Vagina (tissue), 2 donors: ENCODE data around the gene MAOB. TPM values are rescaled to one million over a fixed set of nuclear protein-coding genes. Genes with fewer than 3 reads are reported as not detected.

ENCODE experiments used
- DNase-seq, 2 donors: peaks; one replicate each; pipeline ENCODE4 v3.0.0-alpha.2; 2017; ENCODE audit errors: extremely low spot score in 2 of 2
- H3K27ac ChIP-seq: fragments of 200-600 bp; sonication (generic); one replicate; pipeline ENCODE4 v1.5.1; 2019
- H3K27me3 ChIP-seq: fragments of 200-600 bp; sonication (generic); one replicate; pipeline ENCODE4 v1.5.1; 2019
- H3K36me3 ChIP-seq, 2 donors: fragments of 200-600 bp; sonication (generic); one replicate each; pipeline ENCODE4 v1.5.1; 2017 to 2019
- H3K4me1 ChIP-seq: fragments of 200-600 bp; sonication (generic); one replicate; pipeline ENCODE4 v1.5.1; 2019
- H3K4me3 ChIP-seq, 2 donors: fragments of 200-600 bp; sonication (generic); 1 replicate in 1 of 2; 2 replicates in 1 of 2; pipeline ENCODE4 v1.5.1; 2016 to 2019
- H3K9me3 ChIP-seq: fragments of 200-600 bp; sonication (generic); one replicate; pipeline ENCODE4 v1.5.1; 2019
- POLR2A ChIP-seq, 2 donors: fragments of 450-650 bp; IDR thresholded peaks; one replicate each; pipeline ENCODE4 v1.6.1; 2017; ENCODE audit warnings: antibody characterized with exemption in 2 of 2, mild to moderate bottlenecking in 2 of 2, moderate library complexity in 2 of 2
- POLR2AphosphoS5 ChIP-seq, 2 donors: sonication (generic); formaldehyde crosslinking; IDR thresholded peaks; one replicate each; pipeline ENCODE4 v1.9.0; 2017; ENCODE audit warnings: antibody characterized with exemption in 2 of 2, mild to moderate bottlenecking in 2 of 2, low read depth in 1 of 2; ENCODE audit not compliant: insufficient read depth in 1 of 2
- intact Hi-C: fragments of 100-400 bp; cut with DNase I; formaldehyde crosslinking; loops from one replicate; pipeline ENCODE4 v1.15.1; 2023
- total RNA-seq: library from RNA; depleted of rRNA; stranded (reverse); fragments of >200 nt; gene quantifications from one replicate; pipeline ENCODE4 v1.2.3, GENCODE V29; 2016
- TF ChIP-seq, protein P1 (sequence below), 3 experiments: fragments of 450-650 bp in 2 of 3; fragments of 200-600 bp in 1 of 3; sonication (generic) in 1 of 3; IDR thresholded peaks; one replicate each; pipeline ENCODE4 v1.5.1; 2017 to 2019; ENCODE audit warnings: antibody characterized with exemption in 3 of 3, mild to moderate bottlenecking in 2 of 3, moderate library complexity in 2 of 3

Gene MAOB
- total RNA-seq, 1 donor from 2014 or later = 13.8 TPM

- DNase-seq = no peak
- Histone ChIP-seq H3K36me3 (no peaks in the 10 kb centered on the region), H3K9me3 (no peaks in the 10 kb centered on the region), H3K4me3 (peak overlapping the region; percentile 46 to 54), H3K4me1 (no peaks in the 10 kb centered on the region), H3K27me3 (no peaks in the 10 kb centered on the region), H3K27ac (peak overlapping the region; percentile 17)
- TF ChIP-seq POLR2A (IDR thresholded peaks at IDR 0.05) (no peak), POLR2AphosphoS5 (IDR thresholded peaks at IDR 0.05; ENCODE audit: insufficient read depth in 1 of 2, low read depth in 1 of 2) (no peak)
- TF ChIP-seq, protein P1, sequence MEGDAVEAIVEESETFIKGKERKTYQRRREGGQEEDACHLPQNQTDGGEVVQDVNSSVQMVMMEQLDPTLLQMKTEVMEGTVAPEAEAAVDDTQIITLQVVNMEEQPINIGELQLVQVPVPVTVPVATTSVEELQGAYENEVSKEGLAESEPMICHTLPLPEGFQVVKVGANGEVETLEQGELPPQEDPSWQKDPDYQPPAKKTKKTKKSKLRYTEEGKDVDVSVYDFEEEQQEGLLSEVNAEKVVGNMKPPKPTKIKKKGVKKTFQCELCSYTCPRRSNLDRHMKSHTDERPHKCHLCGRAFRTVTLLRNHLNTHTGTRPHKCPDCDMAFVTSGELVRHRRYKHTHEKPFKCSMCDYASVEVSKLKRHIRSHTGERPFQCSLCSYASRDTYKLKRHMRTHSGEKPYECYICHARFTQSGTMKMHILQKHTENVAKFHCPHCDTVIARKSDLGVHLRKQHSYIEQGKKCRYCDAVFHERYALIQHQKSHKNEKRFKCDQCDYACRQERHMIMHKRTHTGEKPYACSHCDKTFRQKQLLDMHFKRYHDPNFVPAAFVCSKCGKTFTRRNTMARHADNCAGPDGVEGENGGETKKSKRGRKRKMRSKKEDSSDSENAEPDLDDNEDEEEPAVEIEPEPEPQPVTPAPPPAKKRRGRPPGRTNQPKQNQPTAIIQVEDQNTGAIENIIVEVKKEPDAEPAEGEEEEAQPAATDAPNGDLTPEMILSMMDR (IDR thresholded peaks at IDR 0.05) = no peak
- intact Hi-C loops = no loop called here
Measured at GRCh38 chrX:43881410-43882293, 598 bp downstream of the MAOB start.

- no peak overlapping the region for H3K4me3 ChIP-seq
- H3K36me3 ChIP-seq = no peaks in the 10 kb centered on the region
- TF ChIP-seq POLR2A (IDR thresholded peaks at IDR 0.05) (no peak), POLR2AphosphoS5 (IDR thresholded peaks at IDR 0.05; ENCODE audit: insufficient read depth in 1 of 2, low read depth in 1 of 2) (no peak)
- TF ChIP-seq, protein P1 (IDR thresholded peaks at IDR 0.05) = no peak
- no peak overlapping the region for H3K27ac ChIP-seq
- no peaks in the 10 kb centered on the region for H3K4me1 ChIP-seq
- intact Hi-C loops = no loop called here
- no peaks in the 10 kb centered on the region for H3K27me3 ChIP-seq
- H3K9me3 ChIP-seq = no peaks in the 10 kb centered on the region
- no peak for DNase-seq
Measured at GRCh38 chrX:43880425-43880824, 1.8 kb downstream of the MAOB start.

GRCh38 chrX:43878906-43879526 lies 3.2 kb downstream of the MAOB start:
- H3K4me3 ChIP-seq = no peak overlapping the region
- no peaks in the 10 kb centered on the region for H3K4me1 ChIP-seq
- no peaks in the 10 kb centered on the region for H3K27me3 ChIP-seq
- H3K9me3 ChIP-seq = no peaks in the 10 kb centered on the region
- H3K36me3 ChIP-seq = no peaks in the 10 kb centered on the region
- intact Hi-C loops = no loop called here
- TF ChIP-seq POLR2A (IDR thresholded peaks at IDR 0.05) = no peak
- no peak for TF ChIP-seq POLR2AphosphoS5 (IDR thresholded peaks at IDR 0.05; ENCODE audit: insufficient read depth in 1 of 2, low read depth in 1 of 2)
- TF ChIP-seq, protein P1 (IDR thresholded peaks at IDR 0.05) = no peak
- DNase-seq = no peak
- H3K27ac ChIP-seq = no peak overlapping the region

DNA sequence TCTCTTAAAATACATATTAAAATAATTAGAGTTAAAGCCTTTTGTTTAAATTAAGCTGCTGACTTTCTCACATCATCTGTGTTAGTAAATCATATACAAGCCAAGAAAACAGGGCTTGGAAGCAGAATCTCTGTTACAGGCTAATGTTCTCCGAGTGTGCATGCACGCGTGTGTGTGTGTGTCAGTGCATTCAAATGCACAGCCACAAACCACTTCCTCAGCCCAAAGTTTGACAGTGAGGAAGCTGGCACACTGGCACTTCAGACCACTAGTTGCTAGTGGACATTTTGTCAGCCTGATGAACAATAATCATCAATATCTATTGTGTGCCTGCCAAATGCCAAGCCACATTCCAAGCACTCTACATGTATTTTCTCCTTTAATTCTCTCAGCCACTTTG lies 5.6 kb downstream of the MAOB start:
- H3K4me3 ChIP-seq = no peak overlapping the region
- H3K9me3 ChIP-seq = no peaks in the 10 kb centered on the region
- DNase-seq = no peak
- intact Hi-C loops = no loop called here
- TF ChIP-seq, protein P1 (IDR thresholded peaks at IDR 0.05) = no peak
- no peak for TF ChIP-seq POLR2A (IDR thresholded peaks at IDR 0.05)
- no peak for TF ChIP-seq POLR2AphosphoS5 (IDR thresholded peaks at IDR 0.05; ENCODE audit: insufficient read depth in 1 of 2, low read depth in 1 of 2)
- no peak overlapping the region for H3K27ac ChIP-seq
- H3K4me1 ChIP-seq = no peaks in the 10 kb centered on the region
- no peaks in the 10 kb centered on the region for H3K27me3 ChIP-seq
- H3K36me3 ChIP-seq = no peaks in the 10 kb centered on the region
